ENCODE results near the gene TIPRL.

DNA sequence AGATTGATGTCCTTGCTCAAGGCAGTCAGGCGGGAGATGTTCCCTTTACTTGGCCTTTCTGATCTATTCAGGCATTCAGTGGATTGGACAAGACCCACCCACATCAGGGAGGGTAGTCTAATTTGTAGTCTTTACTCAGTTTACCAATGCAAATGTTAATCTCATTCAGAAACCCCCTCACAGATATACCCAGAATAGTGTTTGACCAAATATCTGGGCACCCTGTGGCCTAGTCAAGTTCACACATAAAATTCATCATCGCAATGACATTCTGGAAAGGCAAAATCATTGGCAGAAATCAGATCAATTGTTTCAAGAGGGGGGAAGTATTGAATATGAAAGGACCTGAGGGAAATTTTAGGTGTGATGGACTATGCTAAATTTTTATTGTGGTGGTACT, 34.6 kb downstream of the TIPRL start:
- TF ChIP-seq POLR2A (IDR thresholded peaks at IDR 0.05), result no peak
- TF ChIP-seq, protein P1, sequence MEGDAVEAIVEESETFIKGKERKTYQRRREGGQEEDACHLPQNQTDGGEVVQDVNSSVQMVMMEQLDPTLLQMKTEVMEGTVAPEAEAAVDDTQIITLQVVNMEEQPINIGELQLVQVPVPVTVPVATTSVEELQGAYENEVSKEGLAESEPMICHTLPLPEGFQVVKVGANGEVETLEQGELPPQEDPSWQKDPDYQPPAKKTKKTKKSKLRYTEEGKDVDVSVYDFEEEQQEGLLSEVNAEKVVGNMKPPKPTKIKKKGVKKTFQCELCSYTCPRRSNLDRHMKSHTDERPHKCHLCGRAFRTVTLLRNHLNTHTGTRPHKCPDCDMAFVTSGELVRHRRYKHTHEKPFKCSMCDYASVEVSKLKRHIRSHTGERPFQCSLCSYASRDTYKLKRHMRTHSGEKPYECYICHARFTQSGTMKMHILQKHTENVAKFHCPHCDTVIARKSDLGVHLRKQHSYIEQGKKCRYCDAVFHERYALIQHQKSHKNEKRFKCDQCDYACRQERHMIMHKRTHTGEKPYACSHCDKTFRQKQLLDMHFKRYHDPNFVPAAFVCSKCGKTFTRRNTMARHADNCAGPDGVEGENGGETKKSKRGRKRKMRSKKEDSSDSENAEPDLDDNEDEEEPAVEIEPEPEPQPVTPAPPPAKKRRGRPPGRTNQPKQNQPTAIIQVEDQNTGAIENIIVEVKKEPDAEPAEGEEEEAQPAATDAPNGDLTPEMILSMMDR (IDR thresholded peaks at IDR 0.05), result no peak
- no peak for TF ChIP-seq POLR2AphosphoS5 (IDR thresholded peaks at IDR 0.05; ENCODE audit: insufficient read depth in 1 of 2, low read depth in 1 of 2)
